KOPT-K1 (cell line): ENCODE results near the gene NLRP12.
"Not testable (repeated sequence)": the region's sequence is repeated elsewhere in the genome, so short reads cannot be mapped to it uniquely, and the experiment has no call there.

Experiments
- H3K27ac ChIP-seq: fragments of 200-600 bp; sonication (generic); 2 replicates; pipeline ENCODE4 v1.5.1; 2016; ENCODE audit warnings: antibody characterized with exemption, mild to moderate bottlenecking, low read depth, low read length; ENCODE audit not compliant: poor library complexity, severe bottlenecking
- H3K36me3 ChIP-seq: fragments of 200-600 bp; sonication (generic); 2 replicates; pipeline ENCODE4 v1.5.1; 2017; ENCODE audit warnings: antibody characterized with exemption, mild to moderate bottlenecking, low read length, moderate library complexity; ENCODE audit not compliant: insufficient read depth
- H3K9me3 ChIP-seq: fragments of 200-600 bp; sonication (generic); 2 replicates; pipeline ENCODE4 v1.5.1; 2017; ENCODE audit warnings: antibody characterized with exemption, low read length, mild to moderate bottlenecking; ENCODE audit not compliant: insufficient read depth, poor library complexity, severe bottlenecking

NLRP12 gene

GRCh38 chr19:53809518-53810186, 14.5 kb downstream of the NLRP12 start:
- H3K9me3 ChIP-seq: no peaks in the 10 kb centered on the region
- no peak overlapping the region for H3K27ac ChIP-seq
- no peaks in the 10 kb centered on the region for H3K36me3 ChIP-seq

- Histone ChIP-seq H3K9me3 (no peaks in the 10 kb centered on the region), H3K27ac (no peak overlapping the region), H3K36me3 (no peaks in the 10 kb centered on the region)
Observed at GRCh38 chr19:53808710-53809125, 15.4 kb downstream of the NLRP12 start.

GRCh38 chr19:53801257-53801656, 22.9 kb downstream of the NLRP12 start:
- H3K9me3 ChIP-seq: no peaks in the 10 kb centered on the region
- no peaks in the 10 kb centered on the region for H3K36me3 ChIP-seq
- H3K27ac ChIP-seq: no peak overlapping the region

- H3K9me3 ChIP-seq: no peaks in the 10 kb centered on the region
- H3K36me3 ChIP-seq: no peaks in the 10 kb centered on the region
- H3K27ac ChIP-seq: no peak overlapping the region
Observed at GRCh38 chr19:53795019-53795418, 29.1 kb downstream of the NLRP12 start.

GRCh38 chr19:53792721-53793433, 31.2 kb downstream of the NLRP12 start:
- H3K36me3 ChIP-seq: no peaks in the 10 kb centered on the region
- no peak overlapping the region for H3K27ac ChIP-seq

GRCh38 chr19:53789708-53790678, 34.1 kb downstream of the NLRP12 start:
- Histone ChIP-seq H3K36me3 (no peaks in the 10 kb centered on the region), H3K27ac (no peak overlapping the region), H3K9me3 (no peaks in the 10 kb centered on the region)

More at GRCh38 chr19:53792721-53793433, 31.2 kb downstream of the NLRP12 start:
- H3K9me3 ChIP-seq: no peaks in the 10 kb centered on the region

- Histone ChIP-seq H3K9me3 (no peaks in the 10 kb centered on the region), H3K36me3 (no peaks in the 10 kb centered on the region), H3K27ac (no peak overlapping the region)
Observed at GRCh38 chr19:53787266-53787665, 36.8 kb downstream of the NLRP12 start.

GRCh38 chr19:53786744-53787143, 37.4 kb downstream of the NLRP12 start:
- Histone ChIP-seq H3K9me3 (no peaks in the 10 kb centered on the region), H3K36me3 (no peaks in the 10 kb centered on the region), H3K27ac (no peak overlapping the region)

- H3K27ac ChIP-seq: no peak overlapping the region
- no peaks in the 10 kb centered on the region for H3K9me3 ChIP-seq
- no peaks in the 10 kb centered on the region for H3K36me3 ChIP-seq
Observed at GRCh38 chr19:53785196-53785889, 38.8 kb downstream of the NLRP12 start.

GRCh38 chr19:53782698-53783097, 41.4 kb downstream of the NLRP12 start:
- H3K9me3 ChIP-seq: no peaks in the 10 kb centered on the region
- H3K36me3 ChIP-seq: no peaks in the 10 kb centered on the region
- no peak overlapping the region for H3K27ac ChIP-seq

GRCh38 chr19:53781332-53781731, 42.8 kb downstream of the NLRP12 start:
- H3K9me3 ChIP-seq, H3K36me3 ChIP-seq, H3K27ac ChIP-seq: not testable (repeated sequence)

- Histone ChIP-seq H3K36me3 (no peaks in the 10 kb centered on the region), H3K9me3 (no peaks in the 10 kb centered on the region), H3K27ac (no peak overlapping the region)
Observed at GRCh38 chr19:53780506-53780905, 43.6 kb downstream of the NLRP12 start.

GRCh38 chr19:53775524-53775923, 48.6 kb downstream of the NLRP12 start:
- Histone ChIP-seq H3K9me3 (no peaks in the 10 kb centered on the region), H3K27ac (no peak overlapping the region), H3K36me3 (no peaks in the 10 kb centered on the region)

GRCh38 chr19:53774491-53774890, 49.6 kb downstream of the NLRP12 start:
- H3K36me3 ChIP-seq, H3K9me3 ChIP-seq, H3K27ac ChIP-seq: not testable (repeated sequence)
